ENCODE data around the gene PKD1.

GRCh38 chr16:2088759-2089358, 46.8 kb downstream of the PKD1 start:
- TF ChIP-seq CTCF (IDR thresholded peaks at IDR 0.05; ENCODE audit: poor library complexity, severe bottlenecking) (no peak), RAD21 (conservative IDR thresholded peaks at IDR 0.05) (no peak), EZH2 (IDR thresholded peaks at IDR 0.05; ENCODE audit: borderline replicate concordance, insufficient read depth, low read length, poor library complexity, severe bottlenecking) (no peak), POLR2AphosphoS5 (IDR thresholded peaks at IDR 0.05) (no peak), REST (IDR thresholded peaks at IDR 0.05; ENCODE audit: borderline replicate concordance) (no peak), SMC3 (conservative IDR thresholded peaks at IDR 0.05; ENCODE audit: poor library complexity) (no peak), EP300 (conservative IDR thresholded peaks at IDR 0.05; ENCODE audit: poor library complexity, severe bottlenecking) (no peak), MXI1 (conservative IDR thresholded peaks at IDR 0.05; ENCODE audit: poor library complexity, severe bottlenecking) (no peak), TAF1 (IDR thresholded peaks at IDR 0.05; ENCODE audit: low read depth) (no peak)

Measured in neural cell (in vitro differentiated cells).